Stimulated activated CD4-positive, alpha-beta T cell treated with anti-CD3 and anti-CD28 coated beads, Interleukin-1b, Interleukin-23, amount 100 ng/mL, for 48 hours (primary cell): Measurements from ENCODE around the gene TREML1.
"Not testable (repeated sequence)": the region's sequence is repeated elsewhere in the genome, so short reads cannot be mapped to it uniquely, and the experiment has no call there.

Experiments used
- DNase-seq: peaks from one replicate; pipeline ENCODE4 v3.0.0-alpha.2; 2020

TREML1 gene

GRCh38 chr6:41153992-41154625 lies at the start of gene TREML1:
Gene TREML1 (minus strand): TSS chr6:41154347. CDS start chr6:41154288, 59 bp downstream.
- DNase-seq = no peak

- no peak for DNase-seq
Observed at GRCh38 chr6:41201764-41202173, 47.6 kb upstream of the TREML1 start.

GRCh38 chr6:41200901-41201763 lies 47.0 kb upstream of the TREML1 start, which contains the start of gene TREML2:
Gene TREML2 (minus strand): TSS chr6:41201149. CDS start chr6:41201008, 141 bp downstream.
- DNase-seq = peak; percentile 52

- DNase-seq = peak; percentile 52
Observed at GRCh38 chr6:41200296-41200900, 46.3 kb upstream of the TREML1 start.

GRCh38 chr6:41199552-41200246 lies 45.6 kb upstream of the TREML1 start:
- peak; percentile 39 for DNase-seq

GRCh38 chr6:41197234-41197633 lies 43.1 kb upstream of the TREML1 start:
- DNase-seq = no peak

GRCh38 chr6:41194386-41194785 lies 40.2 kb upstream of the TREML1 start:
- DNase-seq = no peak

- DNase-seq = no peak
Observed at GRCh38 chr6:41193884-41194283, 39.7 kb upstream of the TREML1 start.

GRCh38 chr6:41193171-41193734 lies 39.1 kb upstream of the TREML1 start:
- DNase-seq = no peak

- peak; percentile 37 for DNase-seq
Observed at GRCh38 chr6:41191569-41191968, 37.4 kb upstream of the TREML1 start.

GRCh38 chr6:41190791-41191190 lies 36.6 kb upstream of the TREML1 start:
- DNase-seq = no peak

- no peak for DNase-seq
Observed at GRCh38 chr6:41189967-41190366, 35.8 kb upstream of the TREML1 start.

- DNase-seq = not testable (repeated sequence)
Observed at GRCh38 chr6:41189046-41189445, 34.9 kb upstream of the TREML1 start.

GRCh38 chr6:41187924-41188886 lies 34.1 kb upstream of the TREML1 start:
- no peak for DNase-seq

- no peak for DNase-seq
Observed at GRCh38 chr6:41186031-41186562, 31.9 kb upstream of the TREML1 start.

- no peak for DNase-seq
Observed at GRCh38 chr6:41184761-41185160, 30.6 kb upstream of the TREML1 start.

- DNase-seq = peak; percentile 58
Observed at GRCh38 chr6:41182069-41183034, 28.2 kb upstream of the TREML1 start.

- DNase-seq = no peak
Observed at GRCh38 chr6:41181566-41181965, 27.4 kb upstream of the TREML1 start.

- DNase-seq = no peak
Observed at GRCh38 chr6:41179163-41179562, 25.0 kb upstream of the TREML1 start.

- no peak for DNase-seq
Observed at GRCh38 chr6:41177695-41178094, 23.5 kb upstream of the TREML1 start.
